OCI-LY3 (cell line): Measurements from ENCODE around the gene PDLIM5.
"Not testable (repeated sequence)": the region's sequence is repeated elsewhere in the genome, so short reads cannot be mapped to it uniquely, and the experiment has no call there.

Source experiments
- H2AFZ ChIP-seq: fragments of 200-600, 300-600 bp; shearing (Covaris generic); 2 replicates; pipeline ENCODE4 v1.6.0; 2014; ENCODE audit warnings: antibody characterized with exemption, low read depth, low read length
- H3K27ac ChIP-seq: fragments of 200-600, 300-600 bp; sonication (generic); 2 replicates; pipeline ENCODE4 v1.5.1; 2014; ENCODE audit warnings: mild to moderate bottlenecking, low read length, moderate library complexity, mixed read lengths
- H3K27me3 ChIP-seq: fragments of 200-600, 300-600 bp; sonication (generic); 2 replicates; pipeline ENCODE4 v1.6.1; 2014; ENCODE audit warnings: low read depth, low read length, mixed read lengths
- H3K36me3 ChIP-seq: fragments of 200-600, 300-600 bp; sonication (generic); replicated peaks from 2 replicates; pipeline ENCODE3; 2014; ENCODE audit warnings: low read depth, low read length, mixed read lengths
- H3K4me1 ChIP-seq: fragments of 300-600, 200-600 bp; sonication (generic); 2 replicates; pipeline ENCODE4 v1.6.1; 2014; ENCODE audit warnings: low read length, mixed read lengths
- H3K4me2 ChIP-seq: fragments of 200-600, 300-600 bp; sonication (generic); 2 replicates; pipeline ENCODE4 v1.6.1; 2014; ENCODE audit warnings: low read length, mixed read lengths
- H3K4me3 ChIP-seq: fragments of 300-600, 200-600 bp; sonication (generic); 2 replicates; pipeline ENCODE4 v1.5.1; 2014; ENCODE audit warnings: antibody characterized with exemption, mild to moderate bottlenecking, low read length, moderate library complexity
- H3K79me2 ChIP-seq: fragments of 300-600, 200-600 bp; shearing (Covaris generic); 2 replicates; pipeline ENCODE4 v1.6.1; 2014; ENCODE audit warnings: mild to moderate bottlenecking, low read length, mixed read lengths
- H3K9ac ChIP-seq: fragments of 300-600, 200-600 bp; shearing (Covaris generic); 2 replicates; pipeline ENCODE4 v1.6.0; 2014; ENCODE audit warnings: mild to moderate bottlenecking, low read length, moderate library complexity
- H3K9me3 ChIP-seq: fragments of 200-600, 300-600 bp; shearing (Covaris generic); 2 replicates; pipeline ENCODE4 v1.6.1; 2014; ENCODE audit warnings: low read length, mixed read lengths; ENCODE audit not compliant: insufficient read depth
- H4K20me1 ChIP-seq: fragments of 200-600, 300-600 bp; sonication (generic); 2 replicates; pipeline ENCODE4 v1.6.1; 2016; ENCODE audit warnings: low read length, mixed read lengths; ENCODE audit not compliant: insufficient read depth
- EZH2phosphoT487 ChIP-seq: fragments of 200-600 bp; shearing (Covaris generic); IDR thresholded peaks from 2 replicates; pipeline ENCODE4 v1.6.1; 2018; ENCODE audit warnings: antibody characterized with exemption, mixed run types, low read depth
- TF ChIP-seq, protein P1 (sequence below): fragments of 200-600, 300-600 bp; sonication (generic); IDR thresholded peaks from 2 replicates; pipeline ENCODE4 v1.5.1; 2014; ENCODE audit warnings: antibody characterized with exemption, low read length, low read depth

PDLIM5 gene

DNA sequence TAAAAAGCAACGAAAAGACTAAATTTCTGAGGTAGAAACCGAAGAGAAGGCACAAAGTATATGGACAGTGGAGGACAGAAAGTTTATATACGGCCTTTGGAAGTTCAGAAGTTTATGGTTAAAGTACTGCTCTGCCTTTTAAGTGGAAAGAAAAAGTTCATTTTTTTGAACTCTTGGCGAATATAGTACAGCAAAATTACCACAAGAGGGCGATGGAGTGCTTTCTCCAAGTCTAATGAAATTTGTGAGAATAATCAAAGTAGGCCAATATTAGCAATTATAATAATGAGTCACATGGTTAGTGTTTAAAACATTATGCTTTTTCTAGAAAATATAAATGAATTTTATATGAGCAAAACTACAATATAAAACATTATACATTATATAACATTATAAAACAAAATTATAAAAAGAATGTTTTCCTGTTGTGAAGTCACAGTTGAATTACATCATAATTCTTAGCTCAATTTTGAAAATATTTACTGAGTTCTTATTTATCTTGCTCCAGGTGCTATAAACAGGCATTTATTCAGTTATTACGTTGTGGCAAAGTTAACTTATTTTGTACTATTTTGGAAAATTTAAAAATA is 169.8 kb downstream of the PDLIM5 start:
- no peak overlapping the region for H3K9ac ChIP-seq
- no peak overlapping the region for H2AFZ ChIP-seq
- no peaks in the 10 kb centered on the region for H3K79me2 ChIP-seq
- no peaks in the 10 kb centered on the region for H3K9me3 ChIP-seq
- H3K4me3 ChIP-seq = no peak overlapping the region
- H3K4me2 ChIP-seq = no peak overlapping the region
- no peaks in the 10 kb centered on the region for H4K20me1 ChIP-seq
- H3K27ac ChIP-seq = no peak overlapping the region
- H3K36me3 ChIP-seq = no peaks in the 10 kb centered on the region
- TF ChIP-seq, protein P1, sequence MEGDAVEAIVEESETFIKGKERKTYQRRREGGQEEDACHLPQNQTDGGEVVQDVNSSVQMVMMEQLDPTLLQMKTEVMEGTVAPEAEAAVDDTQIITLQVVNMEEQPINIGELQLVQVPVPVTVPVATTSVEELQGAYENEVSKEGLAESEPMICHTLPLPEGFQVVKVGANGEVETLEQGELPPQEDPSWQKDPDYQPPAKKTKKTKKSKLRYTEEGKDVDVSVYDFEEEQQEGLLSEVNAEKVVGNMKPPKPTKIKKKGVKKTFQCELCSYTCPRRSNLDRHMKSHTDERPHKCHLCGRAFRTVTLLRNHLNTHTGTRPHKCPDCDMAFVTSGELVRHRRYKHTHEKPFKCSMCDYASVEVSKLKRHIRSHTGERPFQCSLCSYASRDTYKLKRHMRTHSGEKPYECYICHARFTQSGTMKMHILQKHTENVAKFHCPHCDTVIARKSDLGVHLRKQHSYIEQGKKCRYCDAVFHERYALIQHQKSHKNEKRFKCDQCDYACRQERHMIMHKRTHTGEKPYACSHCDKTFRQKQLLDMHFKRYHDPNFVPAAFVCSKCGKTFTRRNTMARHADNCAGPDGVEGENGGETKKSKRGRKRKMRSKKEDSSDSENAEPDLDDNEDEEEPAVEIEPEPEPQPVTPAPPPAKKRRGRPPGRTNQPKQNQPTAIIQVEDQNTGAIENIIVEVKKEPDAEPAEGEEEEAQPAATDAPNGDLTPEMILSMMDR = peak; percentile 83
- no peak for TF ChIP-seq EZH2phosphoT487
- no peaks in the 10 kb centered on the region for H3K4me1 ChIP-seq
- no peaks in the 10 kb centered on the region for H3K27me3 ChIP-seq

DNA sequence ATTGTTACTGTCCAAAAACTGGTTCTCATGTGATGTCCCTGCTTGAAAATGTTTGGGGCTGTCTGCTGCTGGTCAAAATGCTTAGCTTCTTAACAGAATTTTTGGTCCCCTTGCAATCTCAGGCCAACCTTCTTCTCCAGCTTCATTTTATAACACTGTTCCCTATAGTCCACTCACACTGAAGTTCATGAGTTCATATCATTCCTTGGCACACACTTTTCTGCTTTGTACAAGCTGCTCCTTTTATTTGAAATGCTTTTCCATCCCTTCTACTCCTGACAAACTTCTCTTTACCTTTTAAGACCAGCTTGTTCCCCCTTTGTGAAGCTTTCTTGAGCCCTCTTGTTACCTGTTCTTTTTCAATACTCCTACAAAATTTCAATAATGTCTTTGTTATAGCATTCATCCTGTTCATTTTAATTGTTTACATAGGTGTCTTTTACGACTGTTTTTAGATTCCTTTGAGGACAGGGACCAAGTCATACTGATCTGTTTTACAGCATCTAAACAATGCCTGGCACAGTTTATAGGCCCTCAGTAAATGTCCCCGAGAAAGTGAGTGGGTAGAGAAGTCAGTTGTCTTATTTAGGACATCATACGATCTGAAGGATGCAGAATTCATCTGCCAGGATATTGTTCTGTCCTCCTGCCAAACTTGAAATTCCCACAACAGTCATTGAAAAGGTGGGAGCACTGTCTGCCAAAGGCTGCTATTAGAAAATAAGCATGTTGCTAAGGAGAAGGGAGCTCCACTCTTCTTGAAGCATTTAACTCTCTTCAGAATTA is 171.6 kb downstream of the PDLIM5 start:
- H2AFZ ChIP-seq = no peak overlapping the region
- no peaks in the 10 kb centered on the region for H3K79me2 ChIP-seq
- no peaks in the 10 kb centered on the region for H3K27me3 ChIP-seq
- no peaks in the 10 kb centered on the region for H3K36me3 ChIP-seq
- no peaks in the 10 kb centered on the region for H3K4me1 ChIP-seq
- no peak overlapping the region for H3K4me3 ChIP-seq
- H4K20me1 ChIP-seq = no peaks in the 10 kb centered on the region
- H3K9ac ChIP-seq = no peak overlapping the region
- H3K27ac ChIP-seq = no peak overlapping the region
- H3K9me3 ChIP-seq = no peaks in the 10 kb centered on the region
- H3K4me2 ChIP-seq = no peak overlapping the region
- TF ChIP-seq EZH2phosphoT487 = no peak
- TF ChIP-seq, protein P1 = no peak

DNA sequence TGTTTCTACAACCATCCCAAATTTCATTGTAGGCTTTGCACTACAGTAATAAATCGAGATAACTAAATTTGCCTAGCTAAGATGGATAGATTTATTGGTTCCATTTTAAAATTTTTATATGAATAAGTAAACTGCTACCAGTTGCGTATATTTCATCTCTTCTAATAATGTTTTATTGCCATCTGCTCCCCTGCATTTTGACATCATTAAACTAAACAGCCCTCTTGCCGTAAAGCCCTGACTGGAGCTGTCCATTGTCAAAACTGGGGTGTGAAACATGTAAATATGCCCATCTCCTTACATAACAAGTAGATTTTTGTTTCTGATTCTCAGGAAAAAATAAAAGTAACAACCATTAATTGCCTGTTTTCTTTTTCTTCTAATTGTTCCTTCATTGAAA is 175.2 kb downstream of the PDLIM5 start:
- Histone ChIP-seq H3K27me3 (no peaks in the 10 kb centered on the region), H3K4me2 (no peak overlapping the region), H3K36me3 (no peaks in the 10 kb centered on the region), H3K9me3 (no peaks in the 10 kb centered on the region), H2AFZ (no peak overlapping the region), H3K27ac (no peak overlapping the region), H4K20me1 (no peaks in the 10 kb centered on the region), H3K4me3 (no peak overlapping the region), H3K9ac (no peak overlapping the region), H3K79me2 (no peaks in the 10 kb centered on the region), H3K4me1 (no peaks in the 10 kb centered on the region)
- TF ChIP-seq, protein P1 = no peak
- TF ChIP-seq EZH2phosphoT487 = no peak

DNA sequence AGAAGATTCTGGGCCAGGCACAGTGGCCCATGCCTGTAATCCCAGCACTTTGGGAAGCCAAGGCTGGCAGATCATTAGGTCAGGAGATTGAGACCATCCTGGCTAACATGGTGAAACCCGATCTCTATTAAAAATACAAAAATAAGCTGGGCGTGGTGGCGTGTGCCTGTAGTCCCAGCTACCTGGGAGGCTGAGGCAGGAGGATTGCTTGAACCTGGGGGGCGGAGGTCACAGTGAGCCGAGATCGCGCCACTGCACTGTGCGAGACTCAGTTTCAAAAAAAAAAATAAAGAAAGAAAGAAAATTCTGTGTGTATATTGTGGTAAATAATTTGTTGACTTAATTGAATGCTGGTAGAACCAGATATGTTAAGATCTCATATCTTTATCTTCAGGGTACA is 177.3 kb downstream of the PDLIM5 start:
- H3K4me1 ChIP-seq, H2AFZ ChIP-seq, H3K4me3 ChIP-seq, H3K9ac ChIP-seq, H3K36me3 ChIP-seq, H3K9me3 ChIP-seq, H3K27me3 ChIP-seq, H3K27ac ChIP-seq, H3K79me2 ChIP-seq, H4K20me1 ChIP-seq, H3K4me2 ChIP-seq: not testable (repeated sequence)
